Measurements from ENCODE around the gene LAMP1. TPM values are rescaled to one million over a fixed set of nuclear protein-coding genes. Genes with fewer than 3 reads are reported as not detected.
"Not testable (repeated sequence)": the region's sequence is repeated elsewhere in the genome, so short reads cannot be mapped to it uniquely, and the experiment has no call there.

The LAMP1 gene
- total RNA-seq: 104 and 110 TPM in 2 replicates
- long read RNA-seq, partial matches to known transcripts: 1 of 1 reads
- long read RNA-seq, other reads (novel, unspliced or antisense): 0 of 1 reads

GRCh38 chr13:113296823-113297369 lies at the start of gene LAMP1:
Gene LAMP1, plus strand, starts transcription at chr13:113297239. Its CDS starts 196 bp downstream, at chr13:113297435.
- H3K36me3 Mint-ChIP-seq (ENCODE audit: low read depth): peaks cover 4% of the 10 kb centered on the region
- peak; percentile 100 for DNase-seq (ENCODE audit: low read depth, low spot score)
- peak within 1 kb of the TSS; percentile 100 for H3K27ac Mint-ChIP-seq (ENCODE audit: unreplicated experiment)
- H3K9me3 Mint-ChIP-seq: no peaks in the 10 kb centered on the region
- TF ChIP-seq CTCF (conservative IDR thresholded peaks at IDR 0.05): no peak
- peaks cover 28% of the 10 kb centered on the region for H3K4me1 Mint-ChIP-seq
- peak within 1 kb of the TSS; percentile 95 for H3K4me3 Mint-ChIP-seq
- peaks cover 35% of the 10 kb centered on the region for H3K27me3 Mint-ChIP-seq (ENCODE audit: low read depth)

- no peaks in the 10 kb centered on the region for H3K4me1 Mint-ChIP-seq
- H3K27ac Mint-ChIP-seq (ENCODE audit: unreplicated experiment): no peak overlapping the region
- no peak for DNase-seq (ENCODE audit: low read depth, low spot score)
- H3K27me3 Mint-ChIP-seq (ENCODE audit: low read depth): no peaks in the 10 kb centered on the region
- H3K9me3 Mint-ChIP-seq: no peaks in the 10 kb centered on the region
- no peak overlapping the region for H3K4me3 Mint-ChIP-seq
- peaks cover 20% of the 10 kb centered on the region for H3K36me3 Mint-ChIP-seq (ENCODE audit: low read depth)
- no peak for TF ChIP-seq CTCF (conservative IDR thresholded peaks at IDR 0.05)
These were observed 44.4 kb upstream of the LAMP1 start for GRCh38 chr13:113252516-113253095.

- not testable (repeated sequence) for H3K27ac Mint-ChIP-seq (ENCODE audit: unreplicated experiment); H3K9me3 Mint-ChIP-seq; H3K4me3 Mint-ChIP-seq; DNase-seq (ENCODE audit: low read depth, low spot score); H3K27me3 Mint-ChIP-seq (ENCODE audit: low read depth); H3K4me1 Mint-ChIP-seq
- peaks cover 35% of the 10 kb centered on the region for H3K36me3 Mint-ChIP-seq (ENCODE audit: low read depth)
These were observed 39.1 kb upstream of the LAMP1 start for GRCh38 chr13:113257908-113258307.

GRCh38 chr13:113258321-113259054 lies 38.6 kb upstream of the LAMP1 start:
- Mint-ChIP-seq H3K36me3 (ENCODE audit: low read depth) (peaks cover 35% of the 10 kb centered on the region), H3K27ac (ENCODE audit: unreplicated experiment) (no peak overlapping the region), H3K4me1 (no peaks in the 10 kb centered on the region), H3K4me3 (no peak overlapping the region), H3K27me3 (ENCODE audit: low read depth) (no peaks in the 10 kb centered on the region), H3K9me3 (no peaks in the 10 kb centered on the region)
- DNase-seq (ENCODE audit: low read depth, low spot score): no peak
- TF ChIP-seq CTCF (conservative IDR thresholded peaks at IDR 0.05): no peak

- Mint-ChIP-seq H3K27me3 (ENCODE audit: low read depth) (no peaks in the 10 kb centered on the region), H3K36me3 (ENCODE audit: low read depth) (peaks cover 31% of the 10 kb centered on the region), H3K4me3 (no peak overlapping the region), H3K9me3 (no peaks in the 10 kb centered on the region), H3K4me1 (no peaks in the 10 kb centered on the region), H3K27ac (ENCODE audit: unreplicated experiment) (no peak overlapping the region)
- TF ChIP-seq CTCF (conservative IDR thresholded peaks at IDR 0.05): no peak
- DNase-seq (ENCODE audit: low read depth, low spot score): no peak
These were observed 36.0 kb upstream of the LAMP1 start for GRCh38 chr13:113260996-113261395.

- not testable (repeated sequence) for H3K27me3 Mint-ChIP-seq (ENCODE audit: low read depth); H3K9me3 Mint-ChIP-seq; H3K4me3 Mint-ChIP-seq; H3K27ac Mint-ChIP-seq (ENCODE audit: unreplicated experiment); DNase-seq (ENCODE audit: low read depth, low spot score); H3K4me1 Mint-ChIP-seq
- peaks cover 19% of the 10 kb centered on the region for H3K36me3 Mint-ChIP-seq (ENCODE audit: low read depth)
These were observed 34.0 kb upstream of the LAMP1 start for GRCh38 chr13:113263016-113263415.
